ENCODE measurements around the gene UMODL1. TPM values are rescaled to one million over a fixed set of nuclear protein-coding genes. Genes with fewer than 3 reads are reported as not detected.

The UMODL1 gene
- total RNA-seq, 1 donor from 2014 or later, result not detected

DNA sequence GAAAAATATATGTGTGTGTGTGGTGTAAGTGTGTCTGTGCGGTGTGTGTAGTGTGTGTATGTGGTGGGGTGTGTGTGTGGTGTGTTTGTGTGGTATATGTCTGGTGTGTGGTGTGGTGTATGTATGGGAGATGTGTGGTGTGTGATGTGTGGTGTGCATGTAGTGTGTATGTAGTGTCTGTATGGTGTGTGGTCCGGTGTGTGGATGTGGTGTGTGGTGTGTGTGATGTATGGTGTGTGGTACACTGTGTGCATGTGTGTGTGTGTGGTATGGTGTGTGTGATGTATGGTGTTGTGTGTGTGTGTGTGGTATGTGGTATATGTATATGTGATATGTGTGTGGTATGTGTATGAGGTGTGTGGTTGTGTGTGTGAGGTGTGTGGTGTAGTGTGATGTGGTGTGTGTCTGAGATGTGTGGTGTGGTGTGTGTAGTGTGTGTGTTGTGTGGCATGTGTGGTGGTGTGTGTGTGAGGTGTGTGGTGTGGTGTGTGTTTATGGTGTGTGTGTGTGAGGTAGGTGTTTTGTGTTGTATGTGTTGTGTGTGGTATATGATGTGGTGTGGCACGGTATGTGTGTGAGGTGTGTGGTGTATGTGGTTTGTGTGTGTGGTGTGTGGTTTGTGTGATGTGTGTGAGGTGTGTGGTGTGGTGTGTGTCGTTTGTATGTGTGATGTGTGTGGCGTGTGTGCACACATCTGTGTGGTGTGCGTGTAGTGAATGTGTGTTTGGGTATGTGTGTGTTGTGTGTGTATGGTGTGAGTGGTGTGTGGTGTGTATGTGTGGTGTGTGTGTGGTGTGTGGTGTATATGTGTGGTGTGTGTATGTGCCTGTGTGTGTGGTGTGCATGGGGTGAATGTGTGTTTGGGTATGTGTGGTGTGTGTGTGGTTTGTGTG lies 112.5 kb downstream of the UMODL1 start:
- Histone ChIP-seq H3K4me3 (no peak overlapping the region), H3K27me3 (no peaks in the 10 kb centered on the region), H3K27ac (no peak overlapping the region), H3K4me2 (no peak overlapping the region), H2AFZ (replicated peaks) (no peak overlapping the region), H3F3A (ENCODE audit: low read depth) (peaks cover 8% of the 10 kb centered on the region), H3K4me1 (peaks cover 5% of the 10 kb centered on the region), H3K9me3 (ENCODE audit: low read depth) (no peaks in the 10 kb centered on the region), H3K9ac (no peak overlapping the region), H3K79me2 (ENCODE audit: low read depth) (no peaks in the 10 kb centered on the region), H3K36me3 (no peaks in the 10 kb centered on the region), H4K20me1 (ENCODE audit: low read depth) (no peaks in the 10 kb centered on the region)
- TF ChIP-seq EZH2 (IDR thresholded peaks at IDR 0.05) (no peak), EZH2phosphoT487 (IDR thresholded peaks at IDR 0.05) (no peak)
- TF ChIP-seq, protein P1, sequence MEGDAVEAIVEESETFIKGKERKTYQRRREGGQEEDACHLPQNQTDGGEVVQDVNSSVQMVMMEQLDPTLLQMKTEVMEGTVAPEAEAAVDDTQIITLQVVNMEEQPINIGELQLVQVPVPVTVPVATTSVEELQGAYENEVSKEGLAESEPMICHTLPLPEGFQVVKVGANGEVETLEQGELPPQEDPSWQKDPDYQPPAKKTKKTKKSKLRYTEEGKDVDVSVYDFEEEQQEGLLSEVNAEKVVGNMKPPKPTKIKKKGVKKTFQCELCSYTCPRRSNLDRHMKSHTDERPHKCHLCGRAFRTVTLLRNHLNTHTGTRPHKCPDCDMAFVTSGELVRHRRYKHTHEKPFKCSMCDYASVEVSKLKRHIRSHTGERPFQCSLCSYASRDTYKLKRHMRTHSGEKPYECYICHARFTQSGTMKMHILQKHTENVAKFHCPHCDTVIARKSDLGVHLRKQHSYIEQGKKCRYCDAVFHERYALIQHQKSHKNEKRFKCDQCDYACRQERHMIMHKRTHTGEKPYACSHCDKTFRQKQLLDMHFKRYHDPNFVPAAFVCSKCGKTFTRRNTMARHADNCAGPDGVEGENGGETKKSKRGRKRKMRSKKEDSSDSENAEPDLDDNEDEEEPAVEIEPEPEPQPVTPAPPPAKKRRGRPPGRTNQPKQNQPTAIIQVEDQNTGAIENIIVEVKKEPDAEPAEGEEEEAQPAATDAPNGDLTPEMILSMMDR (IDR thresholded peaks at IDR 0.05), result no peak
- DNase-seq (ENCODE audit: low spot score), result no peak
- peaks cover 4% of the 10 kb centered on the region for H3K27me3 Mint-ChIP-seq (ENCODE audit: insufficient read depth, low read depth)
- H3K27ac Mint-ChIP-seq, result no peak overlapping the region
- no peaks in the 10 kb centered on the region for H3K36me3 Mint-ChIP-seq
- H3K9me3 Mint-ChIP-seq, result peaks cover 2% of the 10 kb centered on the region
- H3K4me3 Mint-ChIP-seq, result no peak overlapping the region
- peaks cover 5% of the 10 kb centered on the region for H3K4me1 Mint-ChIP-seq

DNA sequence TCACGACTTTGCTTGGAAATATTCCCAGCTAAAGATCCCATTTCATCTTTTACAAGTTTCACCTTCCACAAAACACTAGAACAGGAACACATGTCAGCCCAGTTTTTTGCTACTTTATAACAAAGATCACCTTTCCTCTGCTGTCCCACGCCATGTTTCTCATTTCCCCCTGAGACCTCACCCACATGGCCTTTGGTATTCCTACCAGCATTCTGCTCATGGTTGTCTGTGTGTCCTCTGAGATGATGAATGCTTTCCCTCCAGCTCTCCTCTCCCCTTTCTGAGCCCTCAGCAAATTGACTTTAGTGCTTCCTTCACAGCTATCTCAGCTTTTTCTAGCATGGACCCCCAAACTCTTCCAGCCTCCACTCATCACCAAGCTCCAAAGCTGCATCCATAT lies 115.5 kb downstream of the UMODL1 start:
- no peak overlapping the region for H3K27ac Mint-ChIP-seq
- peaks cover 4% of the 10 kb centered on the region for H3K27me3 Mint-ChIP-seq (ENCODE audit: insufficient read depth, low read depth)
- H3K4me3 Mint-ChIP-seq, result no peak overlapping the region

DNA sequence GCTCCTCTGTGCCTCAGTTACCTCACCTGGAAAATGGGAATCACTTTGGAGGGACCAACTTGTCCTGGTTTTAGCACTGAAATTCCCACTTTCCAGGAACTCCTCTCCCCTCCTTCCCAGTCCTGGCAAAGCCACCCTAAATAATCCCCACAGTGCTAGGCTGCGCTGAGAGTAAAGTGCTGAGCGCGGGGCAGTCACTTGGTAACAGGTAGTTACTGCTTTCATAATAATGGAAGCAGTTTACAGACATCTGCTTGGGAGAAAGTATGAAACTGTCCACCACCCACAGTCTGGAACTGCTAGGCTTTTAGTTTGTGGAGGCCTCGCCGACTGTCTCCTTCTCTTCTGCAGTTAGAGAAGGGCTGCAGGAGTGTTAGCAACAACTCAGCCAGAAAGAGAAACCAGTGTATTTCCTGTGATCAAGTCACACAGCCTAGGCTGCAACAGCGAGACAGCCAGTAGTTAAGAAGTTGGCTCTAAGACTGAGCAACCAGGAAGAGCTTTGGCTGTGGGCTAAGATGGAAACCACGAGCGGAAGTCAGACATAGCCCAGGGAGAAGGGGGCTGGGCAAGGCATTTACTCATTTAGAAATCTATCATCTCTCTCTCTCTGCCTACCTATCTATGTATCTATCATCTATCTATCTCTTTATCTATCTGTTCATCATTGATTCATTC lies 117.0 kb downstream of the UMODL1 start:
- no peaks in the 10 kb centered on the region for H3K79me2 ChIP-seq (ENCODE audit: low read depth)
- H3K4me3 ChIP-seq, result no peak overlapping the region
- H3K36me3 Mint-ChIP-seq, result no peaks in the 10 kb centered on the region
- H3K4me3 Mint-ChIP-seq, result no peak overlapping the region
- H3K36me3 ChIP-seq, result no peaks in the 10 kb centered on the region
- no peak overlapping the region for H2AFZ ChIP-seq (replicated peaks)
- H3K9me3 Mint-ChIP-seq, result peaks cover 2% of the 10 kb centered on the region
- H4K20me1 ChIP-seq (ENCODE audit: low read depth), result no peaks in the 10 kb centered on the region
- no peak overlapping the region for H3K9ac ChIP-seq
- H3K4me2 ChIP-seq, result no peak overlapping the region
- H3K27me3 Mint-ChIP-seq (ENCODE audit: insufficient read depth, low read depth), result peaks cover 6% of the 10 kb centered on the region
- no peaks in the 10 kb centered on the region for H3F3A ChIP-seq (ENCODE audit: low read depth)
- no peaks in the 10 kb centered on the region for H3K27me3 ChIP-seq
- H3K4me1 Mint-ChIP-seq, result peaks cover 10% of the 10 kb centered on the region
- no peak for TF ChIP-seq EZH2 (IDR thresholded peaks at IDR 0.05)
- TF ChIP-seq, protein P1 (IDR thresholded peaks at IDR 0.05), result no peak
- TF ChIP-seq EZH2phosphoT487 (IDR thresholded peaks at IDR 0.05), result no peak
- no peak overlapping the region for H3K27ac ChIP-seq
- no peak overlapping the region for H3K27ac Mint-ChIP-seq
- no peak for DNase-seq (ENCODE audit: low spot score)
- H3K4me1 ChIP-seq, result no peaks in the 10 kb centered on the region
- H3K9me3 ChIP-seq (ENCODE audit: low read depth), result no peaks in the 10 kb centered on the region

More for the DNA sequence above, 115.5 kb downstream of the UMODL1 start:
- no peak for DNase-seq (ENCODE audit: low spot score)
- no peaks in the 10 kb centered on the region for H3K27me3 ChIP-seq
- Mint-ChIP-seq H3K9me3 (peaks cover 2% of the 10 kb centered on the region), H3K4me1 (no peaks in the 10 kb centered on the region), H3K36me3 (no peaks in the 10 kb centered on the region)
- no peak overlapping the region for H3K4me3 ChIP-seq
- no peak overlapping the region for H3K9ac ChIP-seq
- no peak overlapping the region for H3K27ac ChIP-seq
- H3K4me2 ChIP-seq, result no peak overlapping the region
- TF ChIP-seq EZH2 (IDR thresholded peaks at IDR 0.05), result no peak
- TF ChIP-seq, protein P1 (IDR thresholded peaks at IDR 0.05), result no peak
- TF ChIP-seq EZH2phosphoT487 (IDR thresholded peaks at IDR 0.05), result no peak
- H4K20me1 ChIP-seq (ENCODE audit: low read depth), result no peaks in the 10 kb centered on the region
- H2AFZ ChIP-seq (replicated peaks), result no peak overlapping the region
- H3K36me3 ChIP-seq, result no peaks in the 10 kb centered on the region
- no peaks in the 10 kb centered on the region for H3K9me3 ChIP-seq (ENCODE audit: low read depth)
- H3K79me2 ChIP-seq (ENCODE audit: low read depth), result no peaks in the 10 kb centered on the region
- no peaks in the 10 kb centered on the region for H3F3A ChIP-seq (ENCODE audit: low read depth)
- H3K4me1 ChIP-seq, result no peaks in the 10 kb centered on the region
